IPS-NIHi7 (cell line): ENCODE measurements around the gene CBARP.

Experiments
- DNase-seq: peaks from one replicate; pipeline ENCODE4 v3.0.0; 2012; ENCODE audit warnings: mixed read lengths; ENCODE audit errors: extremely low spot score

The CBARP gene

DNA sequence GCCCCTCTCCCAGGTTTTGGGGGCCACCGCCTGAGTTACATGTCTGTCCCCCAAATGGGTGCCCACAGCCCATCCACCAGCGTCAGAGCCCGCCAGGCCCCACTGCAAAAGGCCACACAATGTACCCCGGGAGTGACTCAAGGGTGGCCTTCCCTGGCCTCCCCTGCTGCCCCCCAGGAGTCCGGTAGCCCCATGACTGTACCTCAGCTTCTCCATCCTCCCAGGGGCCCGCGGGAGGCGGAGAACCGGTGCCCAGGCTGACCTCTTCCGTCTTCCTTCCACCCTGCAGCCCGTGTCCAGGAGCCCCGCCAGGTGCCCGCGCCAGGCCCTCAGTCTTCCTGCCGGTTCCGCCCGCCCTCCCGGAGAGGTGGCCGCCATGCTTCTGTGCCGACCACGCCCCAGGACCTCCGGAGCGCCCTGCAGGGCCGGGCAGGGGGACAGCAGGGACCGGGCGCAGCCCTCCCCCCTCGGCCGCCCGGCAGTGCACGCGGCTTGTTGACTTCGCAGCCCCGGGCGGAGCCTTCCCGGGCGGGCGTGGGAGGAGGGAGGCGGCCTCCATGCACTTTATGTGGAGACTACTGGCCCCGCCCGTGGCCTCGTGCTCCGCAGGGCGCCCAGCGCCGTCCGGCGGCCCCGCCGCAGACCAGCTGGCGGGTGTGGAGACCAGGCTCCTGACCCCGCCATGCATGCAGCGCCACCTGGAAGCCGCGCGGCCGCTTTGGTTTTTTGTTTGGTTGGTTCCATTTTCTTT is 10.3 kb downstream of the CBARP start:
- DNase-seq = no peak

DNA sequence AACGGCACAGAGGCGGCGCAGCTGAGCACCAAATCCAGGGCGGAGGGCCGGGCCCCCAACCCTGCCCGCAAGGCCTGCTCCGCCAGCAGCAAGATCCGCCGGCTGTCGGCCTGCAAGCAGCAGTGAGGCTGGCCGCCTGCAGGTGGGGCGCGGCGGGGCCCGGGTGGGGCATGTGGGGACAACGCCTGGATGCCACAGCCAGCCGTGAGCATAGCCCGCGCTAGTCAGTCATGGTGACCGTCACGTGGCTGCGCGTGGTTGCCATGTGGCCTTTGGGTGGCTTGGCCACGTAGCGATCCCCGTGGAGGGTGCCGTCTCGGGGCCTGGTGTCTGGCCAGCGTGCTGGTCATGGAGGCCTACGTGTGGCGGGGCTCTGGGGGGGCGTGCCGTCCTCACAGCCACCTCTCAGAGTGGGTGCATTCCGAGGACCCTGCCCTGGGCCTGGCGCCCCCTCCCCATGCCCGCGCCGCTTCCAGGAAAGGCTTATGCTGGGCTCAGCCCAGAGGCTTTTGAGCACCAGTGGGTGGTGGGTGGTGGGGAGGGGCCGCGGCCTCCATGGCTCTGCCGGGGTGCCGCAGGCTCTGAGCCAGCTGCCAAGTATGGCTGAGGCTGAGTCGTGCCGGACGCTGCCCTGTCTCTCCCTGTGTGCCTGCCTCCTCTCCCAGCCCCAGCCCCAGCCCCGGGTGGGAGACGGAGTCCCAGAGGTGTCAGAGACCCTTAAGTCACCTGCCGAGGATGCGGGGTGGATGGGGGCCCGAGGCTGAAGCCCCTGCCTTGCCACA is 11.1 kb downstream of the CBARP start:
- no peak for DNase-seq

DNA sequence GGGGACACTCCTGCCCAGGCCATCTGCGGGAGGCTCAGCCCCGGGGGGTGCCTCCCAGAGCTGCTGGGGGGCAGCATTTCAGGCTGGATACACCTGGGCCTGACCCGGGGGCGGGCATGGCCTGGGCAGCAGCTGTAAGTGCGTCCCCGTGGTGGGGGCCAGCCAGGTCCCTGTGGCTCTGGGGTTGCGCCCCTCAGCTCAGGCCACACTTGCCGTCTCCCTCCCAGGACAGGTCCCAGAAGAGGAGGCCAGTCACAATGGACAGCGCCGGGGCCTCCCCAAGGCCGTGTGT is 11.6 kb downstream of the CBARP start:
- DNase-seq = no peak

DNA sequence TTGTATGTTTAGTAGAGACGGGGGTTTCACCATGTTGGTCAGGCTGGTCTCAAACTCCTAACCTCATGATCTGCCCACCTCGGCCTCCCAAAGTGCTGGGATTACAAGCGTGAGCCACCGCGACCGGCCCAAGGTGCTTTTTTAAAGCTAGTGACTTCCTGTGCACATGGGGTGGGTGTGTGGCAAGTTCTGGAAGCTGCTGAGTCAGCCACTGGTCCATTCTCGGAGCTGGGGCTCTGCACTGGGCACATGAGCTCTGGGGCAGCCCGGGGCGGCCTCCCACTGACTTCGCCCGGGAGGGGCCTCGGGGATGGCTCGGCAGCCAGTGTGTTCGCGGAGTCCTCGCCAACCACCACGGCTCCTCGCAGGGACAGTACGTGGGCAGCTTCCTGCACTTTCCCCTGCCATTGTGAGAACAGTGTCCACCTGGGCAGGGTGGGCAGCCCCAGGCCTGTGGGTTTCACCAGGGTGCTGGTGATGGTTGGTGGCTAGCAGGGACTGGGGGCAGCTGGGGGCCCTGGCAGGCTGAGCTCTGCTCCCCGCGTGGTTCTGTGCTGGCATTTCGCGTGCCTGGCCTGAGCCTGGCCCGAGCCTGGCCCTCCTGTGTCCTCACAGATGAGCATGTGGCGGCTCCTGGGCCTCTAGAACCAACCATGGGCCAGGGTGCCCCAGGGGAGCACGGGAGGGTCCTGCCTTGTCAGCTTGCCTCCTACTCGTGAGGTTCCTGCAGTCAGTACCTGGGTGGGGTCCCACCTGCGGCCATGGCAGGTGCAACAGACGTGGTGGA is 12.2 kb downstream of the CBARP start:
- no peak for DNase-seq

DNA sequence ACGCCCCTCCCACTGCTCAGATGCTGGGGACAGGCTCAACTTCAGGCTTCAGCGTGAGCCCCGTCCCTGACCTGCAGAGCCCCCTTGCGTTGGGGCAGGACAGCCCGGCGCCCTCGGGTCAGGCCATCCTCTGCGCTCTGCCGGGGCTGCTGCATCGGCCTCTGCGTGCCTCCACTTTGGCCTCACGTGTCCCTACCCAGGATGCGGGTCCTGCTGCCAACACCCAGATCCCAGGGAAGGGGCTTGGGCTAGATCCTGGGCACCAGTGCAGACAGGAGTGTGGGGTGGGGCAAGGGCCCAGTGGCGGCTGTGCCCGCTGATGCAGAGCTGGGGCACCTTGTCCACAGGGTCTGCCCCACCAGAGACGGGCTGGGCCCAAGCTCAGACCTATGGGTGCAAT is 13.0 kb downstream of the CBARP start:
- no peak for DNase-seq

DNA sequence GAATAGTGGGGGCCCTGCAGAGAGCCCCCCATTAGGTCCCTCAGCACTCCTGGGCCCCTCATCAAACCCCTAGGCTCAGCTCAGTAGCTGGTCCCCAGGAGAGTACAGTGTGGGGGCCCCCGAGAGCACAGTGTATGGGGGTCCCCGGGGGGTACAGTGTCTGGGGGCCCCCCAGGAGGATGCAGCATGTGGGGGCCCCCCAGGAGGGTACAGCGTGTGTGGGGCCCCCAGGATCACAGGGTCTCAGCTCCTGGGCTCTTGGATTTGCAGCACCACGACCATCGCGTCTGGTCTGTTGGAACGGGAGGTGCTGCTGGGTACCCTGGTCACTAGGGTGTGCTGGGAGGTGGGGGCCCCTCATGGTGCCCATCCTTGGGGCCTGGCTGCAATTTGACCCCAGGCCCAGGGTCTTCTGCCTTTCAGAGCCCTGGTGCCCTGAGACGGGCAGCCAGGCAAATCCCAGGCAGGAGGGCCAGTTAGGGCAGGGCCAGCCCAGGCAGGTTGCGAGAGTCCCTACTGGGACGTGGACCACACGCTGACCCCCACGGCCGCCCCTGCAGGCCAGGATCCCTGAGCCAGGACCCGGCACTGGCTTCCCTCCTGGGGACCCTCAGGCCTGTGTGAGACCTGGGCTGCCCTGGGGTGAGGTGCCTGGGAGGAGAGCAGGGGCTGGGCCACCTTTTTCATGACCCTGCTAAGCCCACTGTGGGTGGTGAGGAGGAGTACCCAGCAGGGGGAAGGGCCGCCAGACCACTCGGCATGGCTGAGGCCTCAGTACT is 13.6 kb downstream of the CBARP start:
- DNase-seq = no peak

DNA sequence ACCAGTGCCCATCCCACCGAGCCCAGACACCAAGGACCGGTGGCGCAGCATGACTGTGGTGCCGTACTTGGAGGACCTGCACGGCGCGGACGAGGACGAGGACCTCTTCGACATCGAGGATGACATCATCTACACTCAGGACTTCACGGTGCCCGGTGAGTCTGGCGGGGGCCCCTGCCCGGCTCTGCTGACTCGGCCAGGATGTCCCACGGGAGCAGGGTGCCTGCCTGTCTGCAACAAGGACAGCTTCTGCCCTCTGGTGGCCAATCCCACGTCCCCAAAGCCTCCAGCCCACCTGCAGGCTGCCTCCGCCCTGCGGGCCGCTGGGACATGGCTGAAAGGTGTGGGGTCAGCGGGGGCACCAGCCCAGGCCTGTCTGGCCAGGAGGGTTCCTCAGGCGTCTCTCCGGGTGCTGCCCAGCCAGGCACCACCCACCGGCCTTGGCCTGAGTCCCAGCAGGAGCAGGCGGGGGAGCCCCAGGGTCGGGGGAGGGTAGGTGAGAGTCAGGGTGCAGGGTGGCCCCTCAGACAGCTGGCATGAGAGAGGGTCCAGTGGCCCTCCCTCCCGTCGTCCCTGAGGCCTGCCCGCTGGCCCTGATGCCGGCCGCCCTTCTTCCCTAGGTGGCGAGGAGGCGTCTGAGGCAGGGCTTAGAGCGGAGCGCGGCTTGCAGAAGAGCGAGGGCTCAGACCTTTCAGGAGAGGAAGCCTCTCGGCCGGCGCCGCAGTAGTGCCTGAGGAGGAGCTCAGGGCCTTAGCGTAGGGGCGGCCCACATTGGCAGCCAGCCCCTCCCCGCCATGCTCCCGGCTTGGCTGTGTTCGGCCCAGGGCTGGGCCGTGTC is 14.6 kb downstream of the CBARP start:
- DNase-seq = peak; percentile 75

DNA sequence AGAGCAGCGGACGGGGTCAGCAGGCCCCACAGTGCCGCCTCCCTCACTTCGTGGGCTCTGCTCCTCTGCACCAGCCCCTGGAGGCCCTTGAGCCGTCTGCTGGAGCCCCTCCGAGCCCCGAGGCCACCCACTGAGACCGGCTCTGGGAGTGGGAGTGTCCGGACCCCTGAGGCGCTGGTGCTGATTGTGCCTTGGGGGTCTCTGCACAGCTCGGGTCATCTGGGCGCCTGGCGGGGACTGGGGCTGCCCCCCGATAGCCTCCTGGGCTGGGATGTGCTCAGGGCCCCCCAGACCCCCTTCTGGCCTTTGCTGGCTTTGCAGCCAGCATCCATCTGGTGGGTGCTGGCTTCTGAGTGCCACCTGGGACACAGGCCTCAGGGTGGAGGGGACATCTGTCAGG is 15.4 kb downstream of the CBARP start:
- no peak for DNase-seq

DNA sequence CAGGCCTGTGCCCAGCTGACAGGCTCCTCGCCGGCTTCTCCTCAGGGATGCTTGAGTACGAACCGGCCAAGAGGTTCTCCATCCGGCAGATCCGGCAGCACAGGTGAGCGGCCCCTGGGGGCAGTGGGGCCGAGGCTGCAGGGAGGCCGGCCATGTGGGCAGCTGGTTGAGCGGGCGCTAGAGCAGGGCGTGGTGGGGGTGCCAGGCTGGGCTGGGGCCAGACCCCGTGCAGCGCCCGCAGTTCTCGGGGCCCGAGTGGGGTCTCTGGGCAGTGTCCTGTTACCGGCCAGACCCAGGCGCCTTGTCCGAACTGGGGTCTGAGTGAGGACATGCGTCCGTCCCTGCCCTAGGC is 15.9 kb downstream of the CBARP start:
- DNase-seq = no peak

DNA sequence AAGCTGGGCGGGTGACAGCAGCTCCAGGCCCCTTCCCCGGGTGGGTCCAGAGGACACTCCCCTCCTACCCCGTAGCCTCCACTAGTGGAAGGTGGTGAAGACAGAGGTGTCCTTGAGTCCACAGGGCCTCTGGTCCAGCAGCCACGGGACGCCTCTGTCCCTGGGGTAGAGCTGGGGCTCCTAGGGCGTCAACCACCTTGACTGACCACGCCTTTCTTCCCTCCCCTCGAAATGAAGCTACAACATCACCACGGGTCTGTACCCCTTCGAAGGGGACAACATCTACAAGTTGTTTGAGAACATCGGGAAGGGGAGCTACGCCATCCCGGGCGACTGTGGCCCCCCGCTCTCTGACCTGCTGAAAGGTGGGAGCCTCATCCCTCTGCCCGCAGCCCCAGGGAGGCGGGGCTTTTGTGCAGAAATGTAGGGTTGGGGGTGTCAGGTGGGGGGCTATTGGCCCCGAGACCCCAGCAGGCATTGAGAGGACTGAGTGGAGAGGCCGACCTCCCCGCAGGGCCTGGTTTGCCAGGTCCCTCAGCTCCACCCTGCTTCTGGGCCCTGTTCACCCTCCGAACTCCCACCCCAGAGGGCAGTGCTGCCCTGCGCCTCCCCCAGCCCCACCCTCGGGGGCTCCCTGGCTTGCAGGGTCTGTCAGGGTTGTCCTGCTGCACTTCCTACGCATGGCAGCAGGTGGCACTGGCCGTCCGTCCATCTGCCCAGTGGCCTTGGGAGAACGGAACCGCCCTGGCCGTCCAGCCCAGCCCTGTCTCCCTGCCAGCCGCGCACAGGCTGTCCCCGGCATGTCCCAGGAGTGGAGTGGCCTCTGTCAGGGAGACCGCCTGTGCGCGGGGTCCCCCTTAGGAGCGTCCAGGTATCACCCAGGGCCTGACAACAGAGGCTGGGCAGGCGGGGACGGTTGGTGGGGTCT is 16.6 kb downstream of the CBARP start:
- peak; percentile 63 for DNase-seq

DNA sequence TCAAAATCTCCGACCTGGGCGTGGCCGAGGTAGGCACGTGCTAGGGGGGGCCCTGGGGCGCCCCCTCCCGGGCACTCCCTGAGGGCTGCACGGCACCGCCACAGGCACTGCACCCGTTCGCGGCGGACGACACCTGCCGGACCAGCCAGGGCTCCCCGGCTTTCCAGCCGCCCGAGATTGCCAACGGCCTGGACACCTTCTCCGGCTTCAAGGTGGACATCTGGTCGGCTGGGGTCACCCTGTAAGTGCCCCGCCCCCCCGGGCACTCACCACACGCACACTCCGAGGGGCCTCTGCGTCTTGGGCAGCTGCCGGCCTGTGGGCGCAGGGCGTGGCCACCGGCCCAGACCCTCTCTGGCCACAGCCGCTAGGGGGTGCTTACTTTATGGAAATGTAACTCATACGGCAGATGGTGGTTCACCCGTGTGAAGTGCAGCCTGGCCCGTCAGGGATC is 17.3 kb downstream of the CBARP start:
- no peak for DNase-seq

DNA sequence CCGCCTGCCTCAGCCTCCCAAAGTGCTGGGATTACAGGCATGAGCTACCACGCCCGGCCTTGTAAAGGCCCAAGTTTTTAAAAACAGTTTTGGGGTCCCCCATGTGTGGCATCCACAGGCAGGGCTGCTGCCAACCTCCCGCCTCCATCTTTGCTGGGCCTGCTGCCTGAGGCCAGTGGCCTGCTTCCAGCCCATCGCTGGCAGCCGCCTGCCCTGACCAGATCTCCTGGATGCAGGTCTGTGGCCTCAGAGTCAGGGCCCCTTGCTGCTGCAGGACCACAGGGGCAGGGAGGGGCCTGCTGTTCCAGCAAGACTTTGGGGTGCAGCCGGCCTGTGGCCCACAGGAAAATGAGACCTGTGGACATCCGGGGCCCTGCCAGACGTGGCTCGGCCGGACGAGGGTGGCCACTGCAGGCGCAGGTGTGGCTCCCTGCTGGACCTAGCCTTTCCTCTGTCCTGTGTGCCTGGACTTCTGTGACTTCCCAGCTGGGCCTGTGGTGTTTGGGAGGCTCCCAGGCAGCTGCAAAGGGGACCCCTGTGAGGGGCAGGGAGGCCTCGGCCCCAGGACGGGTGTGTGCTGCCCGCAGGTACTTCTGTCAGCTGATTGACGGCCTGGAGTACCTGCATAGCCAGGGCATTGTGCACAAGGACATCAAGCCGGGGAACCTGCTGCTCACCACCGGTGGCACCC is 17.9 kb downstream of the CBARP start:
- DNase-seq = no peak

DNA sequence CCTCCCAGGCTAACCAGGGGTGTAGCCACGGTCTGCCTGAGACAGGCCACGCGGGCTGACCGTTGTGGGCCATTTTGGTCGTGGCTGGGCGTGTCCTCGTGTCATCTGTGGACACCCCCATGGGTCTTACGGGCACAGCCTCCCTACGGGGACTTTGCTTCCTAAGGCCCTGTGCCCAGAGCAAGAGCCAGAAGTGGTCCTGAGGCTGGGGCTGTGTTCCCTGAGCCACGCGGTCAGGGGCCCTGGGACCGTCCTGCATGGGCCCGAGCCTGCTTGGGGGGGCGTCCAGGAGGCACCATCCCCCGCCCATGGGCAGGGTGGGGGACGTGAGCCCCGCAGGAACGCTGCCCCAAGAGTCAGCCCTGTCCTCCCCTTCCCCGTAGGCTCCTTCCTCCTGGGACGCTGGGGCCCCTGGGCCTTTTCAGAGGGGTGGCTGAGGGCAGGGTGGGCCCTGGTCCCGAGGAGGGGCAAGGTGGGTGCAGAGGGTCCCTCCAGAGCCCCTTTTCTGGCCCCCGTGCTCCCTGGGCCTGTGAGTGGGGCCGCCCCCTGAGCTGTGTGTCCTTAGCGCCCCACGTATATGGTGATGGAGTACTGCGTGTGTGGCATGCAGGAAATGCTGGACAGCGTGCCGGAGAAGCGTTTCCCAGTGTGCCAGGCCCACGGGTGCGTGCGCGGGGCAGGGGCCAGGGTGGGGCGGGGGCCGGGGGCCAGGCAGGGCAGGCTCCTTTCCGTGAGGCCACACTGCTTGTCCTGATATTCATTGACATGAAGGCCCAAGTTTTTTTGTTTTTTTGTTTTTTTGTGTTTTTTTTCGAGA is 18.8 kb downstream of the CBARP start:
- DNase-seq = no peak

DNA sequence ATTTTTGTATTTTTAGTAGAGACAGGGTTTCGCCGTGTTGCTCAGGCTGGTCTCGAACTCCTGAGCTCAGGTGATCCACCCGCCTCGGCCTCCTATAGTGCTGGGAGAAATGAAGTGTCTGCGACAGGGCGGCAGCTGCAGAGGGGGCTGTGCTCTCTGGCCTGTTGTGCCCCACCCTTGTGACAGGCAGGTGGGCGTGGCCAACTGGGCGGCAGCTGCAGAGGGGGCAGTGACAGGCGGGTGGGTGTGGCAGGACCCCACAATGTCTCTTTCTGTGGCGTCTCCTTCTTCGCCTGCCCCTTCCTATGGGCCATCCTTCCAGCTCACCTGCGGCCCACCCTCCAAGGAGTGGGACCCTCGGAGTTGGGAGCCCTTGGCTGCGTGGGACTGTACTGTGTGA is 20.4 kb downstream of the CBARP start:
- peak; percentile 60 for DNase-seq

DNA sequence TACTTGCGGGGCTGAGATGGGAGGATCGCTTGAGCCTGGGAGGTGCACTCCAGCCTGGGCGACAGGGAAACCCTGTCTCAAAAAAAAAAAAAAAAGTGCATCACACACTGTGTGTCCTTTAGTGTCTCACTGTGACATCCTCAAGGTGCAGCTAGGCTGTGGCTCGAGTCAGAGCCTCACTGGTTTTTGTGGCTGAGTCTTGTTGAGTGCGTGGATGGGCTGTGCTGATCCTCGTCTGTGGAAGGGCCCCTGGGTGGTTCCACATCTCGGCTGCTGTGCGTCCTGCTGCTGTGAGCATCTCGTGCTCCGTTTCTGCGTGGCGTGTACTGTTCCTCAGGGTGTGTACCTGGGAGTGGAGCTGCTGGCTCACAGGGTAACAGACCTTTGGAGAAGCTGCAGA is 21.0 kb downstream of the CBARP start:
- DNase-seq = no peak

DNA sequence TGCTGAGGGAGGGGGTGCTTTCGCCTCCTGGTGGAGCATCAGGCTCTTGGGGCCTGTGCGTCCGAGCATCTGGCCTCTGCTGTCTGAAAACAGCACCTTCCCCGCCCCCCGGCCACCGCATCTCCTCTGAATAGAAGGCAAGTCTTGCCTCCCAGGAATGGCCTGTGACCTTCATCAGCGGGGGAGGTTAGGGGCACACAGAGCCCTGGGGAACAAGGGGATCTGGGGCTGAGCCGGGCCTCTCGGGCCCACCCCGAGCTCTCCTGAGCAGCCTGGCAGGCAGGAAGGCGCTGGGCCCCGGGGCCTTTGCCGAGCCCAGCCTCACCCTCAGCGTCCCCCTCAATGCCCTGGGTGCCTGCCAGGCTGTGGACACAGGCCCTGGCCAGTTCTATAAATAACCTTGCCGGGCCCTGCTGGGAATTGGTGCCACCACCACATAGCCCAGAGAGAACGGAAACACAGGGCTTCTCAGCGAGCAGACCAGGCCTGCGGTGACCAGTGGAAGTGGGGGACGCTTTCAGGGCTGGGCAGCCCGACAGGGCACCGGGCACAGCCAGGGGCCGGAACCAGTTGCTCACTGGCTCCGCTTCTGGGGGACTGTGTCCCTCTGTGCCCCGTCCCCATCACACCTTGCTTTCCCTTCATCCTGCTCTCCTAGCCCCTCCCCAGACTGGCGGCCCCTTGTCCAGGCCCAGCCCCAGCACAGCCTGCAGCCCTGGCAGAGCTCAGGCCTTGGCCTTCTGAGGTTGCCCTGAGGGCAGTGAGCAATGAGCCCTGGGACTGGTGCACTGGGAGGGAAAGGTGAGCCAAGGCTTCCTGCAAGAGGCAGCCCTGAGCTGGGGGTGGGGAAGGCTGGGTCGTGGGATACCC is 22.7 kb downstream of the CBARP start:
- DNase-seq = no peak

DNA sequence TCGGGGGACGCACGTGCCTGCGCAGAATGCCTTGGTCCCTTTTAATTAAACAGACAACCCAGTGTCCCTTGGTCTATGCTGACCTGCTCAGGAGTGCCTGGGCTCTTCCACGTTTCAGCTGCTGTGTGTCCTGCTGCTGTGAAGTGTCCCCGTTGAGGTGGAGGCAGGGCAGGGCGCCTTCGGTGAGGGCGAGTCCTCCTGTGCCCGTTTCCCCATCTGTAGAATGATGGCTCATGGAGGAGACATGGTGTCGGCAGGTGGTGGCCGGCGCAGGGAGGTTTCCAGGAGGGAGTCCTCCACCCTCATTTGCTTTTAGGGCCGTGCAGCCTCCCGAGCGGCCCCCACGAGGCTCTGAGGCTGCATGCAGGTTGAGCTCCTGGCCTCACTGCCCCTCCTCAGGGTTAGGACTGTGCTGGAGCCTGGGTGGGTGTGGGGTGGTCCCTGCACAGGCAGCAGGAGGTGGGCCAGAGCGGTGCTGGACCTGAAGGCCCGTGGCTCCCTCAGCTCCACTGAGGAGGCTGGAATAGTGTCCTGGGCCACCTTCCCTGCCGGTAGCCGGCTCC is 23.4 kb downstream of the CBARP start:
- DNase-seq = no peak
